ENCODE measurements around the gene GGACT.

GGACT gene

DNA sequence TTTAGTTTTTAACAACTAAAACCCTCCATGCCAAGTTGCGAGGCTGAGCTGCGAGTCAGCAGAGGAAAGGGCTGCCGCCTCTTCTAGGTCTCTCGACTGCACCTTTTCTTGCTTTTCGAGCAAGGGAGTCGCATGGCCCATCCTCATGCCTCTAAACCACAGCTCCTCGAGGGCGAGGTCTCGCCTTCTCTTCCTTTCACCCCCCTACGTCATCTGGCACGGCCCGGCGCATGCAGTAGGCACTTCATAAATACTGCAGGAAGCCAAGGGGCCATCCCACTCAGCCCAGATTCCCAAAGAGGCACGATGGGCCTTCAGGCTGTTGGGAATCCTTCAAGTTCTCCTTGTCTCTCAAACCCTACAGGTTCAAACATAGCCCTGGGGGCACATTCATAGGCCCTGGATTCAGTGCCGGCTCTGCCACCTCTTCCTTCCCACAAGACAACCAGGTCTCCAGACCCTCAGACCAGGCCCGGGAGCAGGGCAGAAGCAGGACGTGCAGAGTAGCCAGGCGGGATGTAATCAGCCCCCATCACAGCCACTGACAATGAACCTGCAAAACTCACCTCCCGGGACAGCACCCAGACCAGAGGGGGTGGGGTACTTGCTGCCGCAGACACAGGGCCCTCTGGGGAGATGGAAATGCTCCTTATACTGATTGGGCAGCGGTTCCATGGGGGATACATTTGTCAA, 41.7 kb downstream of the GGACT start:
- DNase-seq, result no peak

DNA sequence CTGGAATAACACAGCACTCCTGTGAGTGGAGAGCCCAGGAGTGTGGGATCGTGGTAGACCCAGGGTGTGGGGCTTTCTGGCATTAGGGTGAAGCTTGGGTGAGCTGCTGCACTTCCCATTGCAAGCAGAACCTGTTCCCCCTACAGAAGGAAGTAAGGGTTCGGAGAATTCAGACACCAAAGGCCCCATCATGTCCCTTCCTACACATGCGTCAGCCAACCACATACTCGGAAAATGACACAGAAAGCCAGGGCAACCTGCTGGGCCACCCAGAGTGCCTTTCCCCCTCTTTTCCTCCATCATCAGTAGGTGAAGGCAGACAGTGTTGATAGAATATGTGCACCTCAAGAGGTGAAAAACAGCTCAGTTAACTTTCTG, 42.9 kb downstream of the GGACT start:
- no peak for DNase-seq

GRCh38 chr13:100544866-100545683, 43.5 kb downstream of the GGACT start:
- no peak for DNase-seq

DNA sequence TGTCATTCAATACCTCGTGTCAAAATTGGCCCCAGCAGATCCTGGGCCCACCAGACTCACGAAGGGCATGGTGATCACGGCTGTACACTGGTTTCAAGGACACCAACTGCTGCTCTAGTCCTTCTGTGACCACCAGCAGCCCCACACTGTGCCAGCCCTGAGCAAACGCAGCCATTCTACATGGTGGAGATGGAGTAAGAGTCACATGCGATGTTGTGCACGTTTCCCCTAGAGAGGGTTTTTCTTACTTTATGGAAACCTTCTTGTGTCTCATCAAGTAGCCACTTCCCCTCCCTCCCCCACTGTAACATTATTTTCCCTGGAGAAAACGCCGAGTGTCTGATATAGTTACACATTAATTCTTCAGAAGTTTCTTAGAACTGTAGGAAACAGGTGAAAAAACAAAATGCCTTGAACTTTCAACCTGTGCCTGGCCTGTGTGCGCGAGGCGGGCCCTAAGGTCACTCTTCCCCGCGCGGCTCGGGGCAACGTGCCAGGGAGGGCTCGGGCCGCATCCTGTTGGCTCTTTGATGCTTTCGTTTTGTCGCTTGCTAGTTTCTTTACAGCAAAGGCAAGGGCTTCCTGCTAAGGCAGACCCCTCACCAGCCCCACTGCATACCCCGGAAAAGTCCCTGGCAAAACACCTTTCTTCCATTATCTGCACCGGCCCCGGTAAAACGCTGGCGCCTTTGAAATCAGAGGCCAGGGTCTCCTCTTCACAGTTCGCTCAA, 44.6 kb downstream of the GGACT start:
- DNase-seq, result no peak

- peak; percentile 75 for DNase-seq
Observed at GRCh38 chr13:100542826-100543156, 45.8 kb downstream of the GGACT start.

DNA sequence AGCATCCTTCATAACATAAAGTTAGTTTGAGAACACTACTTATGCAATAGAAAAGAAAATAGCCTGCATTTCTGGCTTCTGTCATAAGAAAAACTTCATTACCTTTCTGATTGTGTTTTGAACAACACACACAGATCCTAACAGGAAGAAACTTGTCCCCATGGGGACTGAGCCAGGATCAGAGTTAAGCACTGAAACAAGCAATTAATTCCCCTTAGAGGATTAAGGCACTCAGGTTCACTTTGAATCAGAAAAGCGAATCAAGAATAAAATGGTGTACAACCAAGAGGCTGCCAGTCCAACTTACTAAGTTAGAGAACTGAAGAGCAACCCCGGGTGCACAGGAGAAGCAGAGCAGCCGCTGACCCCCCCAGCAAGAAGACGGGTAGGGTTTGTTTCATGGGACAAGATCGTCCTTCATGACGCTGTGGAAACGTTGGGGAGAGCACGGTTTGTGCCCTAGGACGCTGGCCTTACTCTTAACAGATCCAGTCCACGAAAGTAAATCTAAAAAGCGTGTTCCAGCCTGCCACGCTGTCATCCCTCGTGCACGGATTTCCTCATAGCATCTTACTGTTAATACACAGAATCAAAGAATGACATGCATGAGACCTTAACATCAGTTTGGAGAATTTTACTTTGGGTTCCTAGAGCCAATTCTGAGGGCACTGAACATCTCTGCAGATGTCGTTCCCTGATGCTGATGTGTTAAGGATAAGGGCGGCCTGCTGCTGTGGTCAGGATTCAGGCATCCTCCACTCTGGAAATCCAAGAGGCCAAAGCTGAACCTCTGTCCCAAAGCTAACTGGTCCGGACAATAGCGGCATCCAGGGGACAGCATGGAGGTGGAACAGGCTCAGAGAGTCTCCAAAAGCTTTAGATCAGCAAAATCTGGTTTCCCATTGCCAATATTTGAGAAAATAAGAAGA, 46.4 kb downstream of the GGACT start:
- DNase-seq, result no peak

DNA sequence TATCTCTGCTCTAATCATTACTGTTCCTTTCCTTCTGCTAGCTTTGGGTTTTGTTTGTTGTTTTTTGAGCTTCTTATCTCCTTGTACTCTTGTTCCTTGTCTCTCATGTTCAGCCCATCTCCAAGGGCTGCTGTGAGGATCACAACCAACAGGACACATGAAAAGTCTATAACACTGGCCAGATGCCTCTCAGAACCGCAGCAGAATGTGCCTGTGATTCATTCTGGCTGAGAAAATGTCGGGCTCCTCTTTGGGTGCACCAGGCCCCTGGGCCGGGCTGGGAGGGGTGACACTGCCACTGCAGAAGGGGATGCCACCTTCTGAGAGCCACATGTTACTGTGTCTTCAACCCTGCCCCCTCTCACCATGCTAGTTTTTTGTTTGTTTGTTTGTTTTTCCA, 48.0 kb downstream of the GGACT start:
- DNase-seq, result no peak

DNA sequence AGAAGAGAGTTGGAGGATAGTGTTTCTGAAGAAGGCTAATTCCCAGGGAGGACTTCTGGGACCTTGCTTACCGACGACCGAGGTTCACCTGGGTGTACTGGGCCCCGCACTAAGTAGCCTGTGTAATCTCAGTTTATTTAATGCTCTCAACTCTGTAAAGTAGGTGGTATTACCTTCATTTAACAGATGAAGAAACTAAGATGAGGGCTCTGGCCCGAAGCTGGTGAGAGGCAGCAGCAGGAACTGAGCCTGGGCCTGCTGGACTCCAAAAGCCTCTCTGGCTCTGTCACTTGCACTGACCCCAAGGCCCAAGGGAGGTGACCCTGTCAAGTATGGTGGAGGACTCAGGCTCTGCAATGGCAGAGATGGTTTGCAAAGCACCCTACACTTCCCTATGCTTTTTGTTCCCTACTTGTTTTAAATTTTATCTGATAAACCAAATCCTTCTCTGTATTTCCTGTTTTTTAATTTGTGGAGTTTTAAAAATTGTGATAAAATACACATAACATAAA, 50.6 kb downstream of the GGACT start:
- no peak for DNase-seq

DNA sequence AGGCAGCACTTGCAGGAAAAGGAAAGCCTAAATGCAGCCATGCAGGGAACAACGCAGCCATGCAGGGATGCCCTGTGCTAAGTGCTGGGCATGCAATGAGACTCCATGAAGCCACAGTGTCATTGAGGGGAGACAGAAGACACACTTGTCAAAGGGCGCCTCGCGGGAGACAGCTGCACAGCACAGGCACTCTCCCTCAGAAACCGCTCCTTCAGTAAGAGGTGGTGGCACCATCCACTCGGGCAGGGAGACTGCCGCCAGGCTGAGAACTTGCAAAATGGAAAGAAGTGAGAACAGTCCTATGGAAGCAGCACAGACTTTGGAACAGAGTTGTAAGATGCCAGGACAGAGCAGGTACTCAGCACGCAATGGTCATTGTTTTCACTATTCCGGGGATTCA, 51.1 kb downstream of the GGACT start:
- DNase-seq, result no peak

DNA sequence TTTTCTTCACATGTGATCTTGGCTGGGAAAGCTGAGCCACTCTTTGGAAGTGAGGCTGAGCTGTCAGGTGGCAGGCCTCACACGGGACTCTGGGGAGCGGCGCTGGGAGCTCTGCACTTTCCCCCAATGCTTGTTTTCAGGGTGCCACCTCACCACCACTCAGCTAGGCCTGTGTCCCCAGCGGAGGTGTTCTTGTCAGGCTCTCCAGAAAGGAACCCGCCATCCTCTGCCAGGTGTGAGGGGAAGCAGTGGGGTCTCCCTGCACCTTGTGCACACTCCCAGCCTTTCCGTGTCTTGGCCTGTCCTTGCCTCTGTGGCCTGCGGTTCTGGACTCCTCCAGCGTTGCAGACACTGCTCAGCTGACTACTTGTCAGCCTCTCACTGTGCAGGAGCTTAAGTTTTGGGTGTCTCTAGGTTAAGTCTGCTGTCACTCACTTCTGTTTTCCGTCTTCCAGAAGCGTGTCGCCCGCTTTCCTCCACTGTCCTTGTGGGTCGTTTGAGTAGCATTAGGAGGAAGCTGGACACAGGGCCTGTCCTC, 51.9 kb downstream of the GGACT start:
- DNase-seq, result no peak

DNA sequence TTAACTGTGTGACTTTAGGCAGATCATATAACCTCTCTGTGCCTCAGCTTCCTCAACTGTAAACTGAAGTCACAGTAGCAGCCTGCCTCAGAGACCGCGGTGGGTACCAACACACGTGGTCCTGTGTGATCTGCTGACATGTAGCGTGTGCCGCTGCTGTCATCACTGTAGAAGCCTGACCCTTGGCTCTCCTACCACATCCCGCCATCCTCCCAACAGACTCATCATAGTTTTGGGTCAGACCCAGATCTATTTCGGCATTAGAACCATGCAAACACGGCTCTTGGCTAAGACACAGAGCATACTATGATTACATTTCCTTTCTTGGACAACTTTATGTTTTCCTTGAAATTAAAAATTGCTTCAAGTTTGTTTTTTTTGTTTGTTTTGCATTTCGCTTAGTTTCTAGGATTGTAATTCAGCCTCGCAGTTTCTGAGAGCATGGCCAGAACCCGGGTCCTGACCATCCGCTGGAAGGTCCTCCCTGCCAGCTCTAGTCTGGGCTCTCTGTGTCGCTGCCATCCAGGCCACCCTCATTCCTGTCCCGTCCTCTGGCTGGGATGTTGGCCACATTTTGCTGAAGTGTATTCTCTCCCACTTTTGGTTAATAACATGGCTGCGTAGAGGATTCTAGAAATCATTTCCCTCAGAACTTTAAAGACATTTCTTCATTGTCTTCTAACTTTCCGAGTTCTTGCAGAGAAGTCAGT, 53.0 kb downstream of the GGACT start:
- no peak for DNase-seq

DNA sequence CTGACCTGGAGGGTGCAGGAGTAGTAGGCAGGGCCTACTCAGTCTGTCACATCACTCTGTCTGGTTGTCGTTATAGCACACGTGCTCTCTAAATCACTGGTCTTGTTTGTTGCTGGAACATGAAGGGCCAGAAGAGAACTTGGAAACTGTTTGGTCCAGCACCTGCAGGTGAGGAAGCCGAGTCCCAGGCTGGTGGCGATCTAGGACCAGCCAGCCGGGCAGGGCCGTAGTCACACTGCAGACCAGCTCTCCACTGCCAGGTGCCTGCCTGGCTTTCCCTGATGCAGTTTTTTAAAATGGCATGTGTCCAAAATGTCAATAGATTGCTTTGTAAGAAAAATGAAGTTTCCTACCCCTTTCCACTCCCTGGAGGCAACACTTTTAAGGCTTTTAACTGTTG, 53.7 kb downstream of the GGACT start:
- DNase-seq, result no peak

DNA sequence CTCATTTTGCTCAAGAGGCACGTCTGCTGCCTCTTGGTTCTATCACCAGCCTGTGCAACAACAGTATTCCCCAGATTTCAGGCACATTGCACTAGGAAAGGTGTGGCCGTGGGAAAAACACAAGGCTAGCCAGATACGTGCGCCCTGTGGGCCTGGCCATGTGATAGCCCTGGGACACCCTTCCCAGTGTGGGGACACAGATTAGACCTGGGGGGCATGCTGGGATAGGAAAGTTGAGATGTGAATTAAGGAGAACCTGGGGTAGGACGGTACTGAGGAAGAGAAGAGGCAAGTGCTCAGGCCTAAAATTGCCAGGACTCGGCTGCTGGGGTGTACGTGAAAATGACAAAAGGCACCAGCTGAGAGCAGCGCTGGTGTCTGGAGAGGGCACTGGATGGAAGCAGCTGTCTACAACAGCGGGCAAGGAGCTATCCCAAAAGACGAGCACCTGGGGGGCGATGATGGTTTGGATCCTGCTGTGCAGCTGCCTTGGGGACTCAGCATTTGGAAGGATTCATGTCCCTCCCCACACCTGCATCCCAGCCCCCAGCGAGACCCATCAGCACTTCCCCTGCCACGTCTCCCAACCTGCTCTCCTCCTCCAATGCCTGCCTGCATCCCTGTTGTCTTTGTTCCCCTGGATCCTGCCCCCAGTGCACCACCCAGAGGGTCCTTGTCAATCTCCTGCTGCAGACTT, 54.3 kb downstream of the GGACT start:
- no peak for DNase-seq

DNA sequence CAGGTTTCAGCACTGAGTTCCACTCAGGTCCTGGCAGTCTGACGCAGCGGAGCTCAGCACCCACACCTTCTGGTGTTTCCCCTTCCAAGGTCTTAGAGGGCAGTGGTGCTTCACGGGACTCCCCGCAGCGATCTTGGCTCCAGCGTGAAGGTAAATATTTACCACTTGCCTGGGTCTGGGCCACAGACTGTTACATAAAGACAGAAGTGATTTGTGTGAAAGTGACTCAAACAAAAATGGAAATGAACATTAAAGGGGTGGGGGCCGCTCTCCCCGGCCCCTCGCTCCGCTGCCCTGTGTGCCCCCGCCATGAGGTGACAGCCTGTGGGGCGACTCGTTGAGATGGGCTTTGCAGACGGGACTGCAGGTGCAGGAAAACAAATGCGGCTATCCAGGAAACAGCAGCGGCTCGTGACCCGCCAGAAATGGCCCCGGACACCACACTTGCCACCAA, 55.0 kb downstream of the GGACT start:
- DNase-seq, result no peak

- no peak for DNase-seq
Observed at GRCh38 chr13:100532836-100533435, 55.7 kb downstream of the GGACT start.

- DNase-seq, result no peak
Observed at GRCh38 chr13:100532090-100532766, 56.4 kb downstream of the GGACT start.

DNA sequence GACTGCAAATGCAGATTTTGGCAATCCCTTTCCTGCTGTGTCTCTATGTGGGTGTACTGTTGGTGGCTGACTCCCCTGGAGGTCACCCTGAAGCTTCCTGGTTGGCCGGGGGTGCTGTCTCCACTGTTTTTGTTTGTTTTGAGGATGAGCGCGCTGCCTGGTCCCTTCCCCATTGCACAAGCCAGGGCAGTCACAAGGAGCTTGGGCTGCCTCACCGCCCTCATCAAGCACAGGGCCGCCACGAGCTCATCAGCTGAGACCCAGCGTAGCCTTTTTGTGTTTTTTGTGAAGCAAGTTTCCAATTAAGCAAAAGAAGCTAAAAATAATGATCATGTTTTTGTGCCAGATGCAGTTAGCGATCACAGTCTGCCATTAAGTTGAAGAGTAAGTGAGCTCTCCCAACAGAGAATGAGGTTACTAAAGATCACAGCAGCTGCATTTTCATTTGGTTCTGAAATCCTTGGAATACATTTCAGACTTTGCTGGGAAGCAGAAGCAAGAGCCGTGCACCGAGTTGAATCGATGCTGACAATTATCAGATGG, 57.8 kb downstream of the GGACT start:
- no peak for DNase-seq

- DNase-seq, result no peak
Observed at GRCh38 chr13:100529666-100530377, 58.8 kb downstream of the GGACT start.

- no peak for DNase-seq
Observed at GRCh38 chr13:100528820-100529219, 59.8 kb downstream of the GGACT start.
